GM12878 (cell line): ENCODE results near the gene PLPPR2. TPM values are rescaled to one million over a fixed set of nuclear protein-coding genes. Genes with fewer than 3 reads are reported as not detected.

Source experiments
- ATAC-seq: fragments of 200-7000 bp; cut with Tn5 transposase; 3 replicates; pipeline ENCODE4 v1.9.1; 2020; ENCODE audit warnings: mild to moderate bottlenecking, moderate library complexity
- BruUV-seq: library from RNA; stranded (reverse); fragments of 400-500 nt; replicated peaks from 2 replicates; lab custom pipeline; 2021; lab: Mats Ljungman, UMichigan
- CTCF ChIA-PET: fragments of 300-600 bp; sonication (Branson Sonifier 250); formaldehyde crosslinking; extraction: SDS; loops from one replicate; lab custom pipeline; 2021; ENCODE audit warnings: inconsistent platforms; lab: Yijun Ruan, JAX
- POLR2A ChIA-PET: fragments of 350-600 bp; formaldehyde crosslinking; extraction: SDS; loops from one replicate; lab custom pipeline; 2021; ENCODE audit warnings: inconsistent platforms; lab: Charles Lee
- RAD21 ChIA-PET: fragments of 300-600 bp; sonication (Branson Sonifier 250); formaldehyde crosslinking; loops from one replicate; lab custom pipeline; 2023; ENCODE audit warnings: antibody characterized with exemption; ENCODE audit not compliant: unreplicated experiment; lab: Charles Lee
- SMC1A ChIA-PET: fragments of 300-600 bp; sonication (Branson Sonifier 250); formaldehyde crosslinking; loops from one replicate; lab custom pipeline; 2023; ENCODE audit not compliant: unreplicated experiment, uncharacterized antibody; lab: Charles Lee
- DNase-seq: peaks from one replicate; pipeline ENCODE4 v3.0.0-alpha.2; 2011; ENCODE audit warnings: low read depth, low spot score
- FAIRE-seq: peaks from 3 replicates; lab custom pipeline; 2011; peaks lifted over from hg19 to GRCh38; lab: Jason Lieb, UNC
- H2AFZ ChIP-seq: 2 replicates; pipeline ENCODE4 v1.6.0; 2011; ENCODE audit warnings: low read depth, low read length, control low read depth; ENCODE audit not compliant: control insufficient read depth
- H3K27ac ChIP-seq: 2 replicates; pipeline ENCODE4 v1.5.1; 2011; ENCODE audit warnings: control low read depth; ENCODE audit not compliant: control insufficient read depth, insufficient read depth
- H3K27me3 ChIP-seq, 2 experiments: replicated peaks in 1 of 2; 2 replicates each; pipeline versions ENCODE4 v1.6.0 to v1.6.1; 2011; ENCODE audit warnings: low read length in 1 of 2; ENCODE audit not compliant: control insufficient read depth in 2 of 2, insufficient read depth in 2 of 2
- H3K36me3 ChIP-seq, 2 experiments: 2 replicates each; pipeline ENCODE4 v1.5.1; 2011; ENCODE audit warnings: low read length in 1 of 2; ENCODE audit not compliant: control insufficient read depth in 2 of 2, insufficient read depth in 2 of 2
- H3K4me1 ChIP-seq: 2 replicates; pipeline ENCODE4 v1.6.1; 2011; ENCODE audit warnings: mild to moderate bottlenecking, low read length, moderate library complexity, mixed read lengths; ENCODE audit not compliant: control insufficient read depth, insufficient read depth
- H3K4me2 ChIP-seq: 2 replicates; pipeline ENCODE4 v1.6.0; 2011; ENCODE audit warnings: control low read depth; ENCODE audit not compliant: control insufficient read depth, insufficient read depth
- H3K4me3 ChIP-seq: fragments of 200-600 bp; sonication (generic); 2 replicates; pipeline ENCODE4 v1.5.1; 2016
- H3K79me2 ChIP-seq: 2 replicates; pipeline ENCODE4 v1.6.0; 2011; ENCODE audit warnings: low read length; ENCODE audit not compliant: control insufficient read depth, insufficient read depth
- H3K9ac ChIP-seq: 2 replicates; pipeline ENCODE4 v1.8.0; 2011; ENCODE audit warnings: low read length, control low read depth, mixed read lengths; ENCODE audit not compliant: control insufficient read depth, insufficient read depth
- H3K9me3 ChIP-seq: replicated peaks from 3 replicates; pipeline ENCODE4 v1.5.1; 2011; ENCODE audit warnings: mild to moderate bottlenecking, low read length; ENCODE audit not compliant: control insufficient read depth, insufficient read depth
- H4K20me1 ChIP-seq: 2 replicates; pipeline ENCODE4 v1.6.0; 2011; ENCODE audit not compliant: control insufficient read depth, insufficient read depth
- ASH2L ChIP-seq: fragments of 300-600, 200-600 bp; sonication (generic); IDR thresholded peaks from 2 replicates; pipeline ENCODE4 v1.6.1; 2017; ENCODE audit warnings: low read depth, mild to moderate bottlenecking, borderline replicate concordance
- EGR1 ChIP-seq, 2 experiments: IDR thresholded peaks; 1 replicate in 1 of 2; 2 replicates in 1 of 2; pipeline ENCODE4 v1.6.1; 2011 to 2012; ENCODE audit warnings: low read depth in 2 of 2, low read length in 2 of 2, borderline replicate concordance in 1 of 2, mild to moderate bottlenecking in 1 of 2, moderate library complexity in 1 of 2
- FOXM1 ChIP-seq: IDR thresholded peaks from 2 replicates; pipeline ENCODE4 v1.6.1; 2012; ENCODE audit warnings: low read depth, mild to moderate bottlenecking, inconsistent platforms, low read length, moderate library complexity
- GATAD2B ChIP-seq: fragments of 450-650 bp; conservative IDR thresholded peaks from 2 replicates; pipeline ENCODE4 v1.6.1; 2017; ENCODE audit warnings: low read depth, mild to moderate bottlenecking, moderate library complexity
- HCFC1 ChIP-seq: fragments of 150-350 bp; IDR thresholded peaks from 2 replicates; pipeline ENCODE4 v1.6.1; 2014; ENCODE audit warnings: low read length
- HDAC2 ChIP-seq: fragments of 200-600 bp; sonication (generic); IDR thresholded peaks from 2 replicates; pipeline ENCODE4 v1.6.1; 2017
- JUND ChIP-seq: IDR thresholded peaks from 2 replicates; pipeline ENCODE4 v1.6.1; 2012; ENCODE audit warnings: low read depth, mild to moderate bottlenecking, low read length, improper control_type of control experiment, moderate library complexity
- MEF2A ChIP-seq: IDR thresholded peaks from 2 replicates; pipeline ENCODE4 v1.6.1; 2011; ENCODE audit warnings: low read depth, mild to moderate bottlenecking, low read length, moderate library complexity; ENCODE audit not compliant: insufficient read depth
- MXI1 ChIP-seq: fragments of 150-350 bp; IDR thresholded peaks from 2 replicates; pipeline ENCODE4 v1.6.1; 2011; ENCODE audit warnings: low read depth, mild to moderate bottlenecking, inconsistent platforms, low read length, improper control_type of control experiment
- PML ChIP-seq: IDR thresholded peaks from 2 replicates; pipeline ENCODE4 v1.6.1; 2012; ENCODE audit warnings: low read length, inconsistent platforms
- POU2F2 ChIP-seq: IDR thresholded peaks from 3 replicates; pipeline ENCODE4 v1.6.1; 2011; ENCODE audit warnings: low read depth, mild to moderate bottlenecking, low read length, borderline replicate concordance
- RCOR1 ChIP-seq: conservative IDR thresholded peaks from 2 replicates; pipeline ENCODE4 v1.6.1; 2012; ENCODE audit warnings: low read depth, low read length, improper control_type of control experiment
- SIN3A ChIP-seq: IDR thresholded peaks from 2 replicates; pipeline ENCODE4 v1.6.1; 2012; ENCODE audit warnings: low read depth, low read length, improper control_type of control experiment
- SMAD5 ChIP-seq: IDR thresholded peaks from 2 replicates; pipeline ENCODE4 v1.6.1; 2016; ENCODE audit warnings: antibody characterized with exemption, low read depth
- SMC3 ChIP-seq: IDR thresholded peaks from 2 replicates; pipeline ENCODE4 v1.6.1; 2011; ENCODE audit warnings: low read length, improper control_type of control experiment, borderline replicate concordance
- SRF ChIP-seq, 2 experiments: IDR thresholded peaks; 2 replicates each; pipeline ENCODE4 v1.6.1; 2011; ENCODE audit warnings: low read depth in 2 of 2, low read length in 2 of 2, mild to moderate bottlenecking in 1 of 2, moderate library complexity in 1 of 2
- STAT1 ChIP-seq: fragments of 450-650 bp; conservative IDR thresholded peaks from 2 replicates; pipeline ENCODE4 v1.6.1; 2014; ENCODE audit warnings: antibody characterized with exemption, mild to moderate bottlenecking
- SUPT20H ChIP-seq: IDR thresholded peaks from 2 replicates; pipeline ENCODE4 v1.6.1; 2011; ENCODE audit warnings: low read depth, mild to moderate bottlenecking, low read length, moderate library complexity, borderline replicate concordance; ENCODE audit not compliant: control insufficient read depth
- TARDBP ChIP-seq: IDR thresholded peaks from 2 replicates; pipeline ENCODE4 v1.6.1; 2016; ENCODE audit warnings: borderline replicate concordance
- ZNF207 ChIP-seq: fragments of 450-650 bp; IDR thresholded peaks from 2 replicates; pipeline ENCODE4 v1.6.1; 2014; ENCODE audit warnings: antibody characterized with exemption, mild to moderate bottlenecking, borderline replicate concordance
- ZNF217 ChIP-seq: fragments of 450-650 bp; IDR thresholded peaks from 2 replicates; pipeline ENCODE4 v1.6.1; 2017; ENCODE audit warnings: antibody characterized with exemption, mild to moderate bottlenecking
- ZNF384 ChIP-seq: IDR thresholded peaks from 2 replicates; pipeline ENCODE4 v1.6.1; 2012; ENCODE audit warnings: low read depth, mild to moderate bottlenecking, low read length, improper control_type of control experiment, borderline replicate concordance
- WGBS: methylation state at CpG from one replicate; pipeline ENCODE4 v1.1.6; 2016; ENCODE audit warnings: low lambda C conversion rate; ENCODE audit not compliant: insufficient replicate concordance, insufficient coverage; ENCODE audit errors: missing lambda C conversion rate; 5-methylcytosine and 5-hydroxymethylcytosine counted together
- in situ Hi-C: fragments of 300-500 bp; cut with MboI; formaldehyde crosslinking; loops from 9 replicates; pipeline ENCODE4 v1.14.3; 2018; ENCODE audit warnings: mixed read lengths
- intact Hi-C: fragments of 100-400 bp; cut with micrococcal nuclease; formaldehyde crosslinking; loops from one replicate; pipeline ENCODE4 v1.14.2; 2022; ENCODE audit not compliant: unreplicated experiment
- polyA plus RNA-seq, 11 experiments: library from polyadenylated mRNA; depleted of rRNA in 4 of 11; unstranded in 6 of 11; stranded (reverse) in 5 of 11; fragments of >200 nt; fragmentation: Nextera tagmentation in 4 of 11; fragmentation: Illumina TruSeq in 1 of 11; extraction: Ambion mirVana in 4 of 11; extraction: Trizol in 1 of 11; gene quantifications; 1 replicate in 1 of 11; 2 replicates in 10 of 11; pipeline versions ENCODE4 v1.2.1 to v1.2.3, GENCODE V29; 2011 to 2016; ENCODE audit warnings: inconsistent platforms in 2 of 11, missing spikeins in 2 of 11, low read depth in 1 of 11
- total RNA-seq, 4 experiments: library from RNA; depleted of rRNA in 3 of 4; stranded (reverse); fragments of >200 nt in 3 of 4; fragmentation: Illumina TruSeq in 1 of 4; extraction: Trizol in 1 of 4; gene quantifications; 2 replicates each; pipeline versions ENCODE4 v1.2.1 to v1.2.3, GENCODE V29; 2013 to 2021
- TF ChIP-seq, protein P1 (sequence below): IDR thresholded peaks from 2 replicates; pipeline ENCODE4 v1.6.1; 2011; ENCODE audit warnings: low read depth, low read length, improper control_type of control experiment, borderline replicate concordance
- TF ChIP-seq, protein P2 (sequence below): IDR thresholded peaks from 2 replicates; pipeline ENCODE4 v1.6.1; 2011; ENCODE audit warnings: borderline replicate concordance, low read depth, mild to moderate bottlenecking, moderate library complexity, mixed read lengths, low read length; ENCODE audit not compliant: insufficient read depth; ENCODE audit errors: extremely low read length

The PLPPR2 gene
- total and polyA plus RNA-seq, 10 of the 15 experiments (the other 5 are each of a cell fraction or from before 2014, with no cell fraction given): 0.09 to 2.8 (median 0.70) TPM

- no peak for TF ChIP-seq STAT1
- no peak for TF ChIP-seq HCFC1
- TF ChIP-seq RCOR1: no peak
- TF ChIP-seq SIN3A: no peak
- TF ChIP-seq ZNF207: no peak
- TF ChIP-seq EGR1 (IDR thresholded peaks at IDR 0.05; ENCODE audit: borderline replicate concordance in 1 of 2, low read depth in 2 of 2, low read length in 2 of 2): no peak
- no peak for TF ChIP-seq SUPT20H
- TF ChIP-seq GATAD2B: no peak
- TF ChIP-seq MXI1: no peak
- no peak for TF ChIP-seq HDAC2
- peak; percentile 79; the same call in 1 of the 3 replicates for TF ChIP-seq POU2F2
These were observed at the start of gene PLPPR2 (continued) for GRCh38 chr19:11355160-11356073.

- no peaks in the 10 kb centered on the region for H3K79me2 ChIP-seq
- H3K9ac ChIP-seq: no peak overlapping the region
- in situ Hi-C loops: no loop called here
- CTCF ChIA-PET: interaction anchor here (1.3 kb wide), 1 partner anchor 71 kb away, joined by 4 read pairs; no protein-coding TSS in a partner anchor
- RAD21 ChIA-PET: interaction anchor here (0.9 kb wide), 1 partner anchor 27 kb away, joined by 3 read pairs; no protein-coding TSS in a partner anchor
- no peak overlapping the region for H3K4me2 ChIP-seq
- WGBS: 60% methylated on average over 9 of the region's 9 CpGs
- ATAC-seq (no peak), DNase-seq (no peak), FAIRE-seq (no peak)
- no peaks in the 10 kb centered on the region for H3K27me3 ChIP-seq
- POLR2A ChIA-PET: no interaction called here
- no peak overlapping the region for H2AFZ ChIP-seq
- no peaks in the 10 kb centered on the region for H4K20me1 ChIP-seq
- SMC1A ChIA-PET: no interaction called here
- BruUV-seq: no TSS peak
- no peak overlapping the region for H3K4me3 ChIP-seq
- no peaks in the 10 kb centered on the region for H3K9me3 ChIP-seq
- no peak overlapping the region for H3K27ac ChIP-seq
- intact Hi-C loops: no loop called here
- H3K36me3 ChIP-seq: no peaks in the 10 kb centered on the region
- H3K4me1 ChIP-seq: no peaks in the 10 kb centered on the region
- TF ChIP-seq, protein P1, sequence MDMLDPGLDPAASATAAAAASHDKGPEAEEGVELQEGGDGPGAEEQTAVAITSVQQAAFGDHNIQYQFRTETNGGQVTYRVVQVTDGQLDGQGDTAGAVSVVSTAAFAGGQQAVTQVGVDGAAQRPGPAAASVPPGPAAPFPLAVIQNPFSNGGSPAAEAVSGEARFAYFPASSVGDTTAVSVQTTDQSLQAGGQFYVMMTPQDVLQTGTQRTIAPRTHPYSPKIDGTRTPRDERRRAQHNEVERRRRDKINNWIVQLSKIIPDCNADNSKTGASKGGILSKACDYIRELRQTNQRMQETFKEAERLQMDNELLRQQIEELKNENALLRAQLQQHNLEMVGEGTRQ: no peak
- no peak for TF ChIP-seq SMC3
- no peak for TF ChIP-seq SMAD5
- no peak for TF ChIP-seq ZNF217
- TF ChIP-seq FOXM1: no peak
- no peak for TF ChIP-seq TARDBP
- TF ChIP-seq ZNF384: no peak
- no peak for TF ChIP-seq MEF2A
- no peak for TF ChIP-seq ASH2L
- TF ChIP-seq SRF (IDR thresholded peaks at IDR 0.05; ENCODE audit: low read depth in 2 of 2, low read length in 2 of 2): no peak
- TF ChIP-seq JUND: no peak
- TF ChIP-seq, protein P2, sequence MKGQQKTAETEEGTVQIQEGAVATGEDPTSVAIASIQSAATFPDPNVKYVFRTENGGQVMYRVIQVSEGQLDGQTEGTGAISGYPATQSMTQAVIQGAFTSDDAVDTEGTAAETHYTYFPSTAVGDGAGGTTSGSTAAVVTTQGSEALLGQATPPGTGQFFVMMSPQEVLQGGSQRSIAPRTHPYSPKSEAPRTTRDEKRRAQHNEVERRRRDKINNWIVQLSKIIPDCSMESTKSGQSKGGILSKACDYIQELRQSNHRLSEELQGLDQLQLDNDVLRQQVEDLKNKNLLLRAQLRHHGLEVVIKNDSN: no peak
- no peak for TF ChIP-seq PML
These were observed 48.9 kb upstream of the PLPPR2 start for GRCh38 chr19:11306337-11306736.
